GM23338 (cell line): Measurements from ENCODE around the gene NALF2. TPM values are rescaled to one million over a fixed set of nuclear protein-coding genes. Genes with fewer than 3 reads are reported as not detected.

Source experiments
- ATAC-seq: fragments of 200-7000 bp; cut with Tn5 transposase; 3 replicates; pipeline ENCODE4 v1.9.1; 2020
- DNase-seq: peaks from one replicate; pipeline ENCODE4 v3.0.0-alpha.2; 2015; ENCODE audit warnings: low spot score
- H2AFZ ChIP-seq: fragments of 200-600 bp; sonication (generic); 2 replicates; pipeline ENCODE4 v1.8.0; 2016; ENCODE audit warnings: antibody characterized with exemption, mild to moderate bottlenecking, moderate library complexity
- H3F3A ChIP-seq: fragments of 200-600 bp; sonication (generic); replicated peaks from 2 replicates; pipeline ENCODE4 v1.8.0; 2017; ENCODE audit warnings: antibody characterized with exemption, mixed run types, low read depth
- H3K27ac ChIP-seq: fragments of 200-600 bp; sonication (generic); 2 replicates; pipeline ENCODE4 v1.6.1; 2016; ENCODE audit warnings: low read depth
- H3K27me3 ChIP-seq: fragments of 200-600 bp; sonication (generic); 2 replicates; pipeline ENCODE4 v1.8.0; 2016; ENCODE audit warnings: mild to moderate bottlenecking, mixed run types, moderate library complexity; ENCODE audit not compliant: insufficient read depth
- H3K36me3 ChIP-seq: fragments of 200-600 bp; sonication (generic); 2 replicates; pipeline ENCODE4 v1.8.0; 2016; ENCODE audit warnings: mild to moderate bottlenecking; ENCODE audit not compliant: insufficient read depth
- H3K4me1 ChIP-seq: fragments of 200-600 bp; sonication (generic); 2 replicates; pipeline ENCODE4 v1.8.0; 2016; ENCODE audit warnings: mild to moderate bottlenecking, moderate library complexity; ENCODE audit not compliant: insufficient read depth
- H3K4me2 ChIP-seq: fragments of 200-600 bp; sonication (generic); 2 replicates; pipeline ENCODE4 v1.7.1; 2017; ENCODE audit warnings: mixed run types
- H3K4me3 ChIP-seq: fragments of 200-600 bp; sonication (generic); 2 replicates; pipeline ENCODE4 v1.6.1; 2016; ENCODE audit warnings: mixed run types
- H3K79me2 ChIP-seq: fragments of 200-600 bp; sonication (generic); replicated peaks from 2 replicates; pipeline ENCODE4 v1.8.0; 2017; ENCODE audit warnings: mild to moderate bottlenecking; ENCODE audit not compliant: insufficient read depth
- H3K9me2 ChIP-seq: fragments of 200-600 bp; sonication (generic); 2 replicates; pipeline ENCODE4 v1.8.0; 2017; ENCODE audit not compliant: insufficient read depth
- H4K20me1 ChIP-seq: fragments of 200-600 bp; sonication (generic); replicated peaks from 2 replicates; pipeline ENCODE4 v1.8.0; 2017; ENCODE audit warnings: mild to moderate bottlenecking; ENCODE audit not compliant: insufficient read depth
- H3K27ac Mint-ChIP-seq: 2 replicates; pipeline ENCODE4 v1.8.0; 2020; ENCODE audit warnings: inconsistent platforms, mild to moderate bottlenecking, moderate library complexity, mixed read lengths
- H3K27me3 Mint-ChIP-seq: 3 replicates; pipeline ENCODE4 v1.8.0; 2022; ENCODE audit warnings: low read depth, mild to moderate bottlenecking, moderate library complexity, mixed read lengths, inconsistent platforms; ENCODE audit not compliant: insufficient read depth, poor library complexity
- H3K36me3 Mint-ChIP-seq: 3 replicates; pipeline ENCODE4 v1.8.0; 2021; ENCODE audit warnings: low read depth, mild to moderate bottlenecking, inconsistent platforms, moderate library complexity, mixed read lengths
- H3K4me1 Mint-ChIP-seq: 3 replicates; pipeline ENCODE4 v1.8.0; 2020; ENCODE audit warnings: mild to moderate bottlenecking, inconsistent platforms, mixed read lengths
- H3K4me3 Mint-ChIP-seq: 3 replicates; pipeline ENCODE4 v1.8.0; 2021; ENCODE audit warnings: moderate library complexity, mild to moderate bottlenecking, inconsistent platforms, mixed read lengths
- H3K9me3 Mint-ChIP-seq: 3 replicates; pipeline ENCODE4 v1.8.0; 2020; ENCODE audit warnings: moderate library complexity, mild to moderate bottlenecking, inconsistent platforms, mixed read lengths
- JUNB ChIP-seq: IDR thresholded peaks from one replicate; pipeline ENCODE4 v1.6.1; 2016; ENCODE audit warnings: antibody characterized with exemption; ENCODE audit not compliant: unreplicated experiment
- STAT1 ChIP-seq: IDR thresholded peaks from one replicate; pipeline ENCODE4 v1.6.1; 2016; ENCODE audit warnings: antibody characterized with exemption; ENCODE audit not compliant: unreplicated experiment
- ZNF114 ChIP-seq: fragments of 250-450 bp; sonication (Bioruptor Pico); IDR thresholded peaks from 2 replicates; pipeline ENCODE4 v1.5.0; 2020; ENCODE audit warnings: mild to moderate bottlenecking, moderate library complexity
- polyA plus RNA-seq: library from polyadenylated mRNA; unstranded; fragments of >200 nt; fragmentation: Nextera tagmentation; extraction: Ambion mirVana; gene quantifications from 2 replicates; pipeline ENCODE4 v1.2.1, GENCODE V29; 2016
- total RNA-seq: library from RNA; depleted of rRNA; stranded (reverse); fragments of >200 nt; shearing (Covaris generic); gene quantifications from 2 replicates; pipeline ENCODE4 v1.2.3, GENCODE V29; 2014
- TF ChIP-seq, protein P1 (sequence below): fragments of 250-450 bp; sonication (Bioruptor Pico); IDR thresholded peaks from 2 replicates; pipeline ENCODE4 v1.5.0; 2020; ENCODE audit warnings: mild to moderate bottlenecking, moderate library complexity
- TF ChIP-seq, protein P2 (sequence below), 2 experiments: fragments of 200-600 bp in 1 of 2; sonication (generic) in 1 of 2; conservative IDR thresholded peaks; 2 replicates each; pipeline versions ENCODE4 v1.5.1 to v1.6.1; 2016 to 2017; ENCODE audit warnings: antibody characterized with exemption in 2 of 2, low read depth in 2 of 2, mild to moderate bottlenecking in 2 of 2, moderate library complexity in 1 of 2

NALF2 gene
- total and polyA plus RNA-seq, 2 experiments from 2014 or later, result 4.4 to 10.5 TPM

DNA sequence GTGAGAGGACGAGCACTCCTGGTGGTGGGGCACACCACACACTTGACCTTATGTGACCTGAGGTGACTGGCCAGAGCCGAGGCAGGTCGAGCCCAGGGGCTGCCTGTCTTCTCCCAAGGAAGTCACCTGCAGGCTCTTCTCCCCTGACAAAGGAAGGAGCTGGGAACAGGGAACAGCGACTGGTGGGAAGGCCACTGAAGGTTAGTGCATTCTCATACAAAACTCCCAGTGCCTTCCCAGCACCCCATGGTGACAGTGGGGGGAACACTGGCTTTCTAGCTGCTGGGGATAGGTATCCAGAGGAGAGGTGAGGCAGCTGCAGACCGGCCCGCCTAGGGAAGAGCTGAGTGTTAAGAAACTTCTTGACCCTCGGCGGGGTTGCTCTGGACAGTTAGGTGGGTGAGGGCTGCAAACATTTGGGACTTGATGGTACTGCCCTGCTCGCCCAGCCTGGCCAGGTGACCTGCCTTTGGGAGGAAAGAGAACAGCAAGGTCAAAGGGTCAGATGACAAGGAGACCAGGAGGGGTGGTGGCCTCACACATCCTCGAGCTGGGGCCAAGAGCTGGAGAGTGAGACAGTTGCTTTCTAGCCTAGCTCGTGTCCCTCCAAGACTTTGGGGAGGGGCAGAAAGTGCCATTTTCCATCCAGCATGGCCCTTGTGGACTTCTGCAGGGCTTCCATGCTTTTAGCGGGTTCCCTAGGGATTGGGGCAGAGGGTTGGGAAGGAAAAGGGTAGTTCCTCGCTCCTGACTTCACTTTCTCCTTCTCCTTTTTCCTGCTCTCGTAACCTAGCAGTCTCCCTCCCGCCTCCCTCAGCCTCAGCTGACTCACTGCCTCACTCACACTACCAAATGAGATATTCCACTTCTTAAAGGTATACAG lies 2.7 kb downstream of the NALF2 start (continued):
- TF ChIP-seq, protein P1, sequence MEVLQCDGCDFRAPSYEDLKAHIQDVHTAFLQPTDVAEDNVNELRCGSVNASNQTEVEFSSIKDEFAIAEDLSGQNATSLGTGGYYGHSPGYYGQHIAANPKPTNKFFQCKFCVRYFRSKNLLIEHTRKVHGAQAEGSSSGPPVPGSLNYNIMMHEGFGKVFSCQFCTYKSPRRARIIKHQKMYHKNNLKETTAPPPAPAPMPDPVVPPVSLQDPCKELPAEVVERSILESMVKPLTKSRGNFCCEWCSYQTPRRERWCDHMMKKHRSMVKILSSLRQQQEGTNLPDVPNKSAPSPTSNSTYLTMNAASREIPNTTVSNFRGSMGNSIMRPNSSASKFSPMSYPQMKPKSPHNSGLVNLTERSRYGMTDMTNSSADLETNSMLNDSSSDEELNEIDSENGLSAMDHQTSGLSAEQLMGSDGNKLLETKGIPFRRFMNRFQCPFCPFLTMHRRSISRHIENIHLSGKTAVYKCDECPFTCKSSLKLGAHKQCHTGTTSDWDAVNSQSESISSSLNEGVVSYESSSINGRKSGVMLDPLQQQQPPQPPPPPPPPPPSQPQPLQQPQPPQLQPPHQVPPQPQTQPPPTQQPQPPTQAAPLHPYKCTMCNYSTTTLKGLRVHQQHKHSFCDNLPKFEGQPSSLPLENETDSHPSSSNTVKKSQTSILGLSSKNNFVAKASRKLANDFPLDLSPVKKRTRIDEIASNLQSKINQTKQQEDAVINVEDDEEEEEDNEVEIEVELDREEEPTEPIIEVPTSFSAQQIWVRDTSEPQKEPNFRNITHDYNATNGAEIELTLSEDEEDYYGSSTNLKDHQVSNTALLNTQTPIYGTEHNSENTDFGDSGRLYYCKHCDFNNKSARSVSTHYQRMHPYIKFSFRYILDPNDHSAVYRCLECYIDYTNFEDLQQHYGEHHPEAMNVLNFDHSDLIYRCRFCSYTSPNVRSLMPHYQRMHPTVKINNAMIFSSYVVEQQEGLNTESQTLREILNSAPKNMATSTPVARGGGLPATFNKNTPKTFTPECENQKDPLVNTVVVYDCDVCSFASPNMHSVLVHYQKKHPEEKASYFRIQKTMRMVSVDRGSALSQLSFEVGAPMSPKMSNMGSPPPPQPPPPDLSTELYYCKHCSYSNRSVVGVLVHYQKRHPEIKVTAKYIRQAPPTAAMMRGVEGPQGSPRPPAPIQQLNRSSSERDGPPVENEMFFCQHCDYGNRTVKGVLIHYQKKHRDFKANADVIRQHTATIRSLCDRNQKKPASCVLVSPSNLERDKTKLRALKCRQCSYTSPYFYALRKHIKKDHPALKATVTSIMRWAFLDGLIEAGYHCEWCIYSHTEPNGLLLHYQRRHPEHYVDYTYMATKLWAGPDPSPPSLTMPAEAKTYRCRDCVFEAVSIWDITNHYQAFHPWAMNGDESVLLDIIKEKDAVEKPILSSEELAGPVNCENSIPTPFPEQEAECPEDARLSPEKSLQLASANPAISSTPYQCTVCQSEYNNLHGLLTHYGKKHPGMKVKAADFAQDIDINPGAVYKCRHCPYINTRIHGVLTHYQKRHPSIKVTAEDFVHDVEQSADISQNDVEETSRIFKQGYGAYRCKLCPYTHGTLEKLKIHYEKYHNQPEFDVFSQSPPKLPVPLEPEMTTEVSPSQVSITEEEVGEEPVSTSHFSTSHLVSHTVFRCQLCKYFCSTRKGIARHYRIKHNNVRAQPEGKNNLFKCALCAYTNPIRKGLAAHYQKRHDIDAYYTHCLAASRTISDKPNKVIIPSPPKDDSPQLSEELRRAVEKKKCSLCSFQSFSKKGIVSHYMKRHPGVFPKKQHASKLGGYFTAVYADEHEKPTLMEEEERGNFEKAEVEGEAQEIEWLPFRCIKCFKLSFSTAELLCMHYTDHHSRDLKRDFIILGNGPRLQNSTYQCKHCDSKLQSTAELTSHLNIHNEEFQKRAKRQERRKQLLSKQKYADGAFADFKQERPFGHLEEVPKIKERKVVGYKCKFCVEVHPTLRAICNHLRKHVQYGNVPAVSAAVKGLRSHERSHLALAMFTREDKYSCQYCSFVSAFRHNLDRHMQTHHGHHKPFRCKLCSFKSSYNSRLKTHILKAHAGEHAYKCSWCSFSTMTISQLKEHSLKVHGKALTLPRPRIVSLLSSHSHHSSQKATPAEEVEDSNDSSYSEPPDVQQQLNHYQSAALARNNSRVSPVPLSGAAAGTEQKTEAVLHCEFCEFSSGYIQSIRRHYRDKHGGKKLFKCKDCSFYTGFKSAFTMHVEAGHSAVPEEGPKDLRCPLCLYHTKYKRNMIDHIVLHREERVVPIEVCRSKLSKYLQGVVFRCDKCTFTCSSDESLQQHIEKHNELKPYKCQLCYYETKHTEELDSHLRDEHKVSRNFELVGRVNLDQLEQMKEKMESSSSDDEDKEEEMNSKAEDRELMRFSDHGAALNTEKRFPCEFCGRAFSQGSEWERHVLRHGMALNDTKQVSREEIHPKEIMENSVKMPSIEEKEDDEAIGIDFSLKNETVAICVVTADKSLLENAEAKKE (CRISPR knock-in tag), result no peak
- TF ChIP-seq STAT1, result no peak

DNA sequence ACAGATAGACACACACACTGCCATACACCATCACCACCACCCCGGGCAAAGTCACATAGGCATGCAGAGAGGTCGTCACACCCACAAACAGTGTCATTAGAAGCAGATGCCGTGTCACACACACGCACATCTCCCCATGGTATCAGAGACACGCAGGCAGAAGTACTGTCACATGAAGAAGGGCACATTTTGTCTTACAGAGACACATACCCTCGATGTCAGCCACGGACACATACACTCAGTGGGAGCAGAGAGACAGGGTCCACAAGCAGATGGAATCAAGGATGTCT lies 3.3 kb downstream of the NALF2 start:
- H3K36me3 Mint-ChIP-seq, result peaks cover 16% of the 10 kb centered on the region
- peaks cover 15% of the 10 kb centered on the region for H3K27me3 ChIP-seq
- H3K27ac ChIP-seq, result no peak overlapping the region
- no peaks in the 10 kb centered on the region for H3K9me2 ChIP-seq
- H3K79me2 ChIP-seq, result no peaks in the 10 kb centered on the region; the same call in 1 of the 2 replicates
- no peak overlapping the region for H2AFZ ChIP-seq
- no peak overlapping the region for H3K4me3 ChIP-seq
- no peak overlapping the region for H3K27ac Mint-ChIP-seq
- H3K4me1 ChIP-seq, result peaks cover 4% of the 10 kb centered on the region; the same call in 1 of the 2 replicates
- no peaks in the 10 kb centered on the region; the same call in 1 of the 2 replicates for H4K20me1 ChIP-seq
- DNase-seq, result no peak
- H3K27me3 Mint-ChIP-seq, result peaks cover 6% of the 10 kb centered on the region
- H3K36me3 ChIP-seq, result no peaks in the 10 kb centered on the region
- no peak overlapping the region for H3K4me2 ChIP-seq
- peaks cover 27% of the 10 kb centered on the region for H3K4me1 Mint-ChIP-seq
- ATAC-seq, result no peak
- peak overlapping the region; percentile 40 for H3K4me3 Mint-ChIP-seq
- H3K9me3 Mint-ChIP-seq, result no peaks in the 10 kb centered on the region; the same call in 2 of the 3 replicates
- no peaks in the 10 kb centered on the region for H3F3A ChIP-seq
- TF ChIP-seq ZNF114 (CRISPR knock-in tag), result no peak
- TF ChIP-seq JUNB, result no peak
- TF ChIP-seq, protein P1 (CRISPR knock-in tag), result no peak
- TF ChIP-seq, protein P2, sequence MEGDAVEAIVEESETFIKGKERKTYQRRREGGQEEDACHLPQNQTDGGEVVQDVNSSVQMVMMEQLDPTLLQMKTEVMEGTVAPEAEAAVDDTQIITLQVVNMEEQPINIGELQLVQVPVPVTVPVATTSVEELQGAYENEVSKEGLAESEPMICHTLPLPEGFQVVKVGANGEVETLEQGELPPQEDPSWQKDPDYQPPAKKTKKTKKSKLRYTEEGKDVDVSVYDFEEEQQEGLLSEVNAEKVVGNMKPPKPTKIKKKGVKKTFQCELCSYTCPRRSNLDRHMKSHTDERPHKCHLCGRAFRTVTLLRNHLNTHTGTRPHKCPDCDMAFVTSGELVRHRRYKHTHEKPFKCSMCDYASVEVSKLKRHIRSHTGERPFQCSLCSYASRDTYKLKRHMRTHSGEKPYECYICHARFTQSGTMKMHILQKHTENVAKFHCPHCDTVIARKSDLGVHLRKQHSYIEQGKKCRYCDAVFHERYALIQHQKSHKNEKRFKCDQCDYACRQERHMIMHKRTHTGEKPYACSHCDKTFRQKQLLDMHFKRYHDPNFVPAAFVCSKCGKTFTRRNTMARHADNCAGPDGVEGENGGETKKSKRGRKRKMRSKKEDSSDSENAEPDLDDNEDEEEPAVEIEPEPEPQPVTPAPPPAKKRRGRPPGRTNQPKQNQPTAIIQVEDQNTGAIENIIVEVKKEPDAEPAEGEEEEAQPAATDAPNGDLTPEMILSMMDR (conservative IDR thresholded peaks at IDR 0.05; ENCODE audit: low read depth in 2 of 2), result no peak
